GM23338 (cell line): ENCODE data around the gene ID2. TPM values are rescaled to one million over a fixed set of nuclear protein-coding genes. Genes with fewer than 3 reads are reported as not detected.

Experiments used
- ATAC-seq: fragments of 200-7000 bp; cut with Tn5 transposase; 3 replicates; pipeline ENCODE4 v1.9.1; 2020
- DNase-seq: peaks from one replicate; pipeline ENCODE4 v3.0.0-alpha.2; 2015; ENCODE audit warnings: low spot score
- H2AFZ ChIP-seq: fragments of 200-600 bp; sonication (generic); 2 replicates; pipeline ENCODE4 v1.8.0; 2016; ENCODE audit warnings: antibody characterized with exemption, mild to moderate bottlenecking, moderate library complexity
- H3F3A ChIP-seq: fragments of 200-600 bp; sonication (generic); replicated peaks from 2 replicates; pipeline ENCODE4 v1.8.0; 2017; ENCODE audit warnings: antibody characterized with exemption, mixed run types, low read depth
- H3K27ac ChIP-seq: fragments of 200-600 bp; sonication (generic); 2 replicates; pipeline ENCODE4 v1.6.1; 2016; ENCODE audit warnings: low read depth
- H3K27me3 ChIP-seq: fragments of 200-600 bp; sonication (generic); 2 replicates; pipeline ENCODE4 v1.8.0; 2016; ENCODE audit warnings: mild to moderate bottlenecking, mixed run types, moderate library complexity; ENCODE audit not compliant: insufficient read depth
- H3K36me3 ChIP-seq: fragments of 200-600 bp; sonication (generic); 2 replicates; pipeline ENCODE4 v1.8.0; 2016; ENCODE audit warnings: mild to moderate bottlenecking; ENCODE audit not compliant: insufficient read depth
- H3K4me1 ChIP-seq: fragments of 200-600 bp; sonication (generic); 2 replicates; pipeline ENCODE4 v1.8.0; 2016; ENCODE audit warnings: mild to moderate bottlenecking, moderate library complexity; ENCODE audit not compliant: insufficient read depth
- H3K4me2 ChIP-seq: fragments of 200-600 bp; sonication (generic); 2 replicates; pipeline ENCODE4 v1.7.1; 2017; ENCODE audit warnings: mixed run types
- H3K4me3 ChIP-seq: fragments of 200-600 bp; sonication (generic); 2 replicates; pipeline ENCODE4 v1.6.1; 2016; ENCODE audit warnings: mixed run types
- H3K79me2 ChIP-seq: fragments of 200-600 bp; sonication (generic); replicated peaks from 2 replicates; pipeline ENCODE4 v1.8.0; 2017; ENCODE audit warnings: mild to moderate bottlenecking; ENCODE audit not compliant: insufficient read depth
- H3K9me2 ChIP-seq: fragments of 200-600 bp; sonication (generic); 2 replicates; pipeline ENCODE4 v1.8.0; 2017; ENCODE audit not compliant: insufficient read depth
- H4K20me1 ChIP-seq: fragments of 200-600 bp; sonication (generic); replicated peaks from 2 replicates; pipeline ENCODE4 v1.8.0; 2017; ENCODE audit warnings: mild to moderate bottlenecking; ENCODE audit not compliant: insufficient read depth
- H3K27ac Mint-ChIP-seq: 2 replicates; pipeline ENCODE4 v1.8.0; 2020; ENCODE audit warnings: inconsistent platforms, mild to moderate bottlenecking, moderate library complexity, mixed read lengths
- H3K27me3 Mint-ChIP-seq: 3 replicates; pipeline ENCODE4 v1.8.0; 2022; ENCODE audit warnings: low read depth, mild to moderate bottlenecking, moderate library complexity, mixed read lengths, inconsistent platforms; ENCODE audit not compliant: insufficient read depth, poor library complexity
- H3K36me3 Mint-ChIP-seq: 3 replicates; pipeline ENCODE4 v1.8.0; 2021; ENCODE audit warnings: low read depth, mild to moderate bottlenecking, inconsistent platforms, moderate library complexity, mixed read lengths
- H3K4me1 Mint-ChIP-seq: 3 replicates; pipeline ENCODE4 v1.8.0; 2020; ENCODE audit warnings: mild to moderate bottlenecking, inconsistent platforms, mixed read lengths
- H3K4me3 Mint-ChIP-seq: 3 replicates; pipeline ENCODE4 v1.8.0; 2021; ENCODE audit warnings: moderate library complexity, mild to moderate bottlenecking, inconsistent platforms, mixed read lengths
- H3K9me3 Mint-ChIP-seq: 3 replicates; pipeline ENCODE4 v1.8.0; 2020; ENCODE audit warnings: moderate library complexity, mild to moderate bottlenecking, inconsistent platforms, mixed read lengths
- EZH2 ChIP-seq: fragments of 200-600 bp; sonication (generic); IDR thresholded peaks from one replicate; pipeline ENCODE4 v1.8.0; 2017; ENCODE audit warnings: antibody characterized with exemption, mild to moderate bottlenecking, low read depth; ENCODE audit not compliant: unreplicated experiment
- EZH2phosphoT487 ChIP-seq: fragments of 200-600 bp; sonication (generic); IDR thresholded peaks from one replicate; pipeline ENCODE4 v1.8.1; 2018; ENCODE audit warnings: antibody characterized with exemption; ENCODE audit not compliant: unreplicated experiment
- ZNF114 ChIP-seq: fragments of 250-450 bp; sonication (Bioruptor Pico); IDR thresholded peaks from 2 replicates; pipeline ENCODE4 v1.5.0; 2020; ENCODE audit warnings: mild to moderate bottlenecking, moderate library complexity
- polyA plus RNA-seq: library from polyadenylated mRNA; unstranded; fragments of >200 nt; fragmentation: Nextera tagmentation; extraction: Ambion mirVana; gene quantifications from 2 replicates; pipeline ENCODE4 v1.2.1, GENCODE V29; 2016
- total RNA-seq: library from RNA; depleted of rRNA; stranded (reverse); fragments of >200 nt; shearing (Covaris generic); gene quantifications from 2 replicates; pipeline ENCODE4 v1.2.3, GENCODE V29; 2014
- TF ChIP-seq, protein P1 (sequence below): fragments of 250-450 bp; sonication (Bioruptor Pico); IDR thresholded peaks from 2 replicates; pipeline ENCODE4 v1.5.0; 2020; ENCODE audit warnings: mild to moderate bottlenecking, moderate library complexity

Gene ID2
- total and polyA plus RNA-seq, 2 experiments from 2014 or later, result 87.0 to 110 TPM

DNA sequence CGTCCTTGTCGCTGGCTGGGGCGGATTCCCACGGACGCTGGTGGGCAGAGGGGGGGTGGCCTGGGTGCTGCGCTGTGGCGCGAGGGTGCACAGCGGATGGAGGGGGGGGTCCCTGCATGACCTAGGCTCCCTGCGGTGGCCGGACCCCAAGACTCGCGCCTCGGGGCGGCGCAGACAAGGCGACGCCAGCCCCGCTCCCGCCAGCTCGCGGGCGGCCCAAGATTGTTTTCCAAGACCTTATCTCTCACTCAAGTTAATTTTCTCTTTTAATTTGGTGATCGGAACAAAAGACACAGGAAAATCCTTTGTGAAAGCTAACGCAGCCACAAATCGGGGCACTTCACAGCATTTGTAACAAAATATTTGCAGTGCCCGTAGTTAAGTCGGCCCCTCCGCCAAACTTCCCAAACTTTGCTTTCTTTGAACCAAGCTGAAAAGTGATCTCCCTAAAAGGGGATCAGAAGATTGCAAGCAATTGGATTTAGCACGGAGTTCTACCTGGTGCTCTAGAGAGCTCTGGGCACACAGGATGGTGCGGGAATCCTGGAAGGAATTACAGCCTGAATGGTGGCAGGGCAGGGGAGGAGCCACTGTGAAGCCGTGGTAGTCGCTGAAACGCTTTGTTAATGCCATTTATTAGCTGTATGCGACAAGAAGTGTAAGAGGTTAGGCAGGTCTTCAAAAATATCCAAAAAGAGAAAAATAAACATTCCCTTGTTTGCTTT, 4.8 kb upstream of the ID2 start:
- H3F3A ChIP-seq, result no peaks in the 10 kb centered on the region; the same call in 1 of the 2 replicates
- H3K36me3 ChIP-seq, result no peaks in the 10 kb centered on the region; the same call in 1 of the 2 replicates
- Mint-ChIP-seq H3K9me3 (peaks cover 28% of the 10 kb centered on the region), H3K4me1 (peaks cover 32% of the 10 kb centered on the region), H3K27me3 (peaks cover 59% of the 10 kb centered on the region), H3K4me3 (peak overlapping the region; percentile 79), H3K27ac (no peak overlapping the region), H3K36me3 (peaks cover 22% of the 10 kb centered on the region)
- peak overlapping the region; percentile 65 for H3K4me3 ChIP-seq
- 0 out of 2 replicates have a peak, but pooled peaks cover 5% of the 10 kb centered on the region for H3K9me2 ChIP-seq
- H3K79me2 ChIP-seq, result peaks cover 1% of the 10 kb centered on the region; the same call in 1 of the 2 replicates
- H3K4me2 ChIP-seq, result peak overlapping the region; percentile 77
- peaks cover 70% of the 10 kb centered on the region for H3K27me3 ChIP-seq
- DNase-seq (peak; percentile 53), ATAC-seq (peak; percentile 2; the same call in 2 of the 3 replicates)
- peaks cover 31% of the 10 kb centered on the region for H3K4me1 ChIP-seq
- peak overlapping the region; percentile 96 for H2AFZ ChIP-seq
- H3K27ac ChIP-seq, result no peak overlapping the region
- H4K20me1 ChIP-seq, result no peaks in the 10 kb centered on the region
- TF ChIP-seq EZH2phosphoT487, result no peak
- peak; percentile 94 for TF ChIP-seq EZH2
- TF ChIP-seq, protein P1, sequence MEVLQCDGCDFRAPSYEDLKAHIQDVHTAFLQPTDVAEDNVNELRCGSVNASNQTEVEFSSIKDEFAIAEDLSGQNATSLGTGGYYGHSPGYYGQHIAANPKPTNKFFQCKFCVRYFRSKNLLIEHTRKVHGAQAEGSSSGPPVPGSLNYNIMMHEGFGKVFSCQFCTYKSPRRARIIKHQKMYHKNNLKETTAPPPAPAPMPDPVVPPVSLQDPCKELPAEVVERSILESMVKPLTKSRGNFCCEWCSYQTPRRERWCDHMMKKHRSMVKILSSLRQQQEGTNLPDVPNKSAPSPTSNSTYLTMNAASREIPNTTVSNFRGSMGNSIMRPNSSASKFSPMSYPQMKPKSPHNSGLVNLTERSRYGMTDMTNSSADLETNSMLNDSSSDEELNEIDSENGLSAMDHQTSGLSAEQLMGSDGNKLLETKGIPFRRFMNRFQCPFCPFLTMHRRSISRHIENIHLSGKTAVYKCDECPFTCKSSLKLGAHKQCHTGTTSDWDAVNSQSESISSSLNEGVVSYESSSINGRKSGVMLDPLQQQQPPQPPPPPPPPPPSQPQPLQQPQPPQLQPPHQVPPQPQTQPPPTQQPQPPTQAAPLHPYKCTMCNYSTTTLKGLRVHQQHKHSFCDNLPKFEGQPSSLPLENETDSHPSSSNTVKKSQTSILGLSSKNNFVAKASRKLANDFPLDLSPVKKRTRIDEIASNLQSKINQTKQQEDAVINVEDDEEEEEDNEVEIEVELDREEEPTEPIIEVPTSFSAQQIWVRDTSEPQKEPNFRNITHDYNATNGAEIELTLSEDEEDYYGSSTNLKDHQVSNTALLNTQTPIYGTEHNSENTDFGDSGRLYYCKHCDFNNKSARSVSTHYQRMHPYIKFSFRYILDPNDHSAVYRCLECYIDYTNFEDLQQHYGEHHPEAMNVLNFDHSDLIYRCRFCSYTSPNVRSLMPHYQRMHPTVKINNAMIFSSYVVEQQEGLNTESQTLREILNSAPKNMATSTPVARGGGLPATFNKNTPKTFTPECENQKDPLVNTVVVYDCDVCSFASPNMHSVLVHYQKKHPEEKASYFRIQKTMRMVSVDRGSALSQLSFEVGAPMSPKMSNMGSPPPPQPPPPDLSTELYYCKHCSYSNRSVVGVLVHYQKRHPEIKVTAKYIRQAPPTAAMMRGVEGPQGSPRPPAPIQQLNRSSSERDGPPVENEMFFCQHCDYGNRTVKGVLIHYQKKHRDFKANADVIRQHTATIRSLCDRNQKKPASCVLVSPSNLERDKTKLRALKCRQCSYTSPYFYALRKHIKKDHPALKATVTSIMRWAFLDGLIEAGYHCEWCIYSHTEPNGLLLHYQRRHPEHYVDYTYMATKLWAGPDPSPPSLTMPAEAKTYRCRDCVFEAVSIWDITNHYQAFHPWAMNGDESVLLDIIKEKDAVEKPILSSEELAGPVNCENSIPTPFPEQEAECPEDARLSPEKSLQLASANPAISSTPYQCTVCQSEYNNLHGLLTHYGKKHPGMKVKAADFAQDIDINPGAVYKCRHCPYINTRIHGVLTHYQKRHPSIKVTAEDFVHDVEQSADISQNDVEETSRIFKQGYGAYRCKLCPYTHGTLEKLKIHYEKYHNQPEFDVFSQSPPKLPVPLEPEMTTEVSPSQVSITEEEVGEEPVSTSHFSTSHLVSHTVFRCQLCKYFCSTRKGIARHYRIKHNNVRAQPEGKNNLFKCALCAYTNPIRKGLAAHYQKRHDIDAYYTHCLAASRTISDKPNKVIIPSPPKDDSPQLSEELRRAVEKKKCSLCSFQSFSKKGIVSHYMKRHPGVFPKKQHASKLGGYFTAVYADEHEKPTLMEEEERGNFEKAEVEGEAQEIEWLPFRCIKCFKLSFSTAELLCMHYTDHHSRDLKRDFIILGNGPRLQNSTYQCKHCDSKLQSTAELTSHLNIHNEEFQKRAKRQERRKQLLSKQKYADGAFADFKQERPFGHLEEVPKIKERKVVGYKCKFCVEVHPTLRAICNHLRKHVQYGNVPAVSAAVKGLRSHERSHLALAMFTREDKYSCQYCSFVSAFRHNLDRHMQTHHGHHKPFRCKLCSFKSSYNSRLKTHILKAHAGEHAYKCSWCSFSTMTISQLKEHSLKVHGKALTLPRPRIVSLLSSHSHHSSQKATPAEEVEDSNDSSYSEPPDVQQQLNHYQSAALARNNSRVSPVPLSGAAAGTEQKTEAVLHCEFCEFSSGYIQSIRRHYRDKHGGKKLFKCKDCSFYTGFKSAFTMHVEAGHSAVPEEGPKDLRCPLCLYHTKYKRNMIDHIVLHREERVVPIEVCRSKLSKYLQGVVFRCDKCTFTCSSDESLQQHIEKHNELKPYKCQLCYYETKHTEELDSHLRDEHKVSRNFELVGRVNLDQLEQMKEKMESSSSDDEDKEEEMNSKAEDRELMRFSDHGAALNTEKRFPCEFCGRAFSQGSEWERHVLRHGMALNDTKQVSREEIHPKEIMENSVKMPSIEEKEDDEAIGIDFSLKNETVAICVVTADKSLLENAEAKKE (CRISPR knock-in tag), result no peak
- TF ChIP-seq ZNF114 (CRISPR knock-in tag), result no peak
